Left kidney (tissue), 2 donors: Measurements from ENCODE around the gene ITSN1. TPM values are rescaled to one million over a fixed set of nuclear protein-coding genes. Genes with fewer than 3 reads are reported as not detected.

Experiments
- DNase-seq: peaks from one replicate; pipeline ENCODE4 v3.0.0-alpha.2; 2013
- polyA plus RNA-seq: library from polyadenylated mRNA; unstranded; fragments of 120-200 nt; gene quantifications from one replicate; pipeline ENCODE4 v1.2.1, GENCODE V29; 2013; ENCODE audit not compliant: insufficient read length

Gene ITSN1
- polyA plus RNA-seq, 1 donor: 56.2 TPM

GRCh38 chr21:33813832-33814365 is 171.6 kb downstream of the ITSN1 start:
- no peak for DNase-seq

- DNase-seq: no peak
These were observed 172.9 kb downstream of the ITSN1 start for GRCh38 chr21:33815143-33815707.

- no peak for DNase-seq
These were observed 173.9 kb downstream of the ITSN1 start for GRCh38 chr21:33816174-33816573.

DNA sequence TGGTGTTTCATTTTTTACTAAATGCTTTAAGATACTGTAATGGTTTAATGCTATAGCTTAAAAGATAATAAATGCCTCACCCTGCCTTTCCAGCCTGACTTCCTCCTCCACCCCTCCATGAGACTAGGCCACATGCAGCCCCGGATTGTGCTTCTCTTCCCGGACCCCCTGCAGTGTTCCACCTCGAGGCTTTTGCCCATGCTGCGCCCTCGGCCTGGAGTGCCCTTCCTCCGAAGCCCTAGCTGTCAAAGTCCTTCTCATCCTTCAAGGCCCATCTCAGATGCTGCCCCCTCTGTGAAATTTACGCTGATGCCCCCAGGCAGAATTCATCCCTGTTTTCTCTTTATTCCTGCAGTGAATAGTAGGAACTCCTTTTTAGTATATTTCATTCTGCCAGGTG is 174.8 kb downstream of the ITSN1 start:
- DNase-seq: no peak

DNA sequence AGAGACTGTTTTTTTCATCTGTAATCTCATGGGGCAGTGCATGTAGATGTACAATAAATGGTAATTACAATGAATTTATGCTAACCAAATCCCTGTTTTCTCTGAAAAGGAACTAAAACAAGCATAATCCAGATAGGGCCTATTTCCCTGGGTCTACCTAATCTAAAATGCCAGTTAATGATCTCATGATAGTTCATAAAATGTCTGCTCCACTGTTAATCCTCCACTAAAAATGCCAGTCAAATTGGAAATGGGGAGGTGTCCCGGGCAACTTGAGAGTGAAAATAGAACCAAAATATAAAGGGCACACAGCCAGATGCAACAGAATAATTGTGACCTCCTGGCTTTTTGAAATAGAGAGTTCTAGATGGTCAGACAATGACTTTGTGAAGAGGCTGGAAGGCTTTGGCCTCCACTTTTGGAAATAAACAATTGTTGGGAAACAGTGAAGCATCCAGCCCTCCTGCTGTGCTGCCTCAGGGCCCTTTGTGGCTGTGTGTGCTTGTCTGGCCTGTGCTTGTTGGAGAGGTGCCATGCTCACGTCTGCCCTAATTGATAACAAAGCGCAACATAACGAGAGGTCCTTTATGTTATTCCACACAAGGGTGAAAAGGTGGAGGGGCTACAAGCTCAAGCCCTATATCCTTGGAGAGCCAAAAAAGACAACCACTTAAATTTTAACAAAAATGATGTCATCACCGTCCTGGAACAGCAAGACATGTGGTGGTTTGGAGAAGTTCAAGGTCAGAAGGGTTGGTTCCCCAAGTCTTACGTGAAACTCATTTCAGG is 175.6 kb downstream of the ITSN1 start:
- DNase-seq: no peak

DNA sequence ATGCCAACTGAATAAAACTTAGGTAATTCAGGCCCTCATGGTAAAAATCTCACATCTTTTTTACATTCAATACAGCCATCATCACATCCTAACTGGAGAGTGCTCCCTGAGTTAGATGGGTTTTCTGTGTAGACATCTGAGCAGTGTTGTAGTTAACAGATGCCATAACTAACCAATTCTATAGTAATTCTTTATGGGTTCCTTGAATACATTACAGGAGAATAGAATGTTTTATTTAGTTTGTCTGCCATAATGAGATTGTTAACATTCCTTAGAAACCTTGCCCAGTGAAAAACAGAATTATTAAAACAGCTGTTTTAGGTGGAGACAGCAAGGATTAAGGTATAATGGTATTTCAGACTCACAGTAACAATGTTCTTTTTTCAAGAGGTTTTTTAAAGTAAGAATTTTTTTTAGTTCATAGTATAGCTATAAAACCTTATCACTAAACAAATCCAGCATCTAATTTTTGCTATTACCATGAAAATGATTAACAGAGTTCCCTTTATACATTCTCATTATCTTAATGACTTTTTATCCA is 178.0 kb downstream of the ITSN1 start:
- no peak for DNase-seq

DNA sequence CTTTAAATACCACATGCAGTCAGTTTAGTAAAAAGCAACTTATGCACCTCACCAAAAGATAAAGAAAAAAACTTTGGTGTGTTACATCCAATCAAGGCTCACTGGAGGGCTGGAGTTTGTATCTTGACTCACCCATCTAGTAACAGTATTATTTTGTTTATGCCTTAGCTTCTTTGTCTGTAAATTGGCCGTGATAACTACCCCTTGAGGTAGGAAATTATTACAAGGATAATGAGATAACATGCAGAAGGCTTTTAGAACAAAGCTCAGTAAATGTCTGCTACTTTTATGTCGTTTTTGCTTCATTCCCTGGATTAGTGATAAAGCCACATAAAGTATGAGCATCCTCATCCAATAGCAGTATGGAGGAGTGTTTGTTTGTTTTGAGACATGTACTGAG is 178.5 kb downstream of the ITSN1 start:
- no peak for DNase-seq

GRCh38 chr21:33821503-33822322 is 179.4 kb downstream of the ITSN1 start:
- DNase-seq: no peak

- no peak for DNase-seq
These were observed 182.0 kb downstream of the ITSN1 start for GRCh38 chr21:33824156-33824941.

DNA sequence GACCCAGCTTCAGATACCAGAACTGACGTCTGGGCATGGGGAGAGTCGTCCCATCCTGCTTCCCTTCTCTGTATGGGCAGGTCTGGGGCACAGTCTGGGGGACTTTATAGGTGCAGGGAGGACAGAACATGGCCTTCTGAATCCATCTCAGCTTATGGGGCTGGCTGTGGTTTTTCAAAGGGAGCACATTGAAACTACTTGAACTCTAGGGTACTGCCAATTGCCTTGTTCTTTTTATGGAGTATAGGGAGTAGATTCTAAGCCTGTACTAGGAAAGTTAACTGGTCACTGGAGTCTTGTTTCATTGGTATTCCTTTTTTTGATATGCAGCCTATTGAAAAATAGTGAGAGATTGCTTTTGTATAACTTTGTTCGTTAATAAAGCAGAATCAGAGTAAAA is 183.1 kb downstream of the ITSN1 start:
- DNase-seq: no peak

DNA sequence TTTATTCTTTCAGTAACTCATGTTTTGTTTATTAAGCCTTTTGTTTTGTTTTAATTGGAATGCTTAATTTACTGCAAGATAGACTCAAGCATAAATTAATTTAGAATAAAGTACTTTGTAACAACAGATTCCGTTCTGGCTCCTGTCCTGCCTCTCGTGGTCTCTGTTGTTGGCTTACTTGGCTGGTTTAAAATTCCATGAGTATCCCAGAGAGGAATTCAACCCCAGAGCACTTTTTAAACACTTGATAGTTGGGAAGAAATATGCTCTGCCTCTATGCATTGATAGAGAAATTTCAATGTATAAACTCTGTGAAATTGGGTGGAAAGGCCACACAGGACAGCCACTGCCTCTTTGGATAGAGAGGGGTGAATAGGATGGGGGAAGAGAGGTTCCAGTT is 183.6 kb downstream of the ITSN1 start:
- DNase-seq: no peak

DNA sequence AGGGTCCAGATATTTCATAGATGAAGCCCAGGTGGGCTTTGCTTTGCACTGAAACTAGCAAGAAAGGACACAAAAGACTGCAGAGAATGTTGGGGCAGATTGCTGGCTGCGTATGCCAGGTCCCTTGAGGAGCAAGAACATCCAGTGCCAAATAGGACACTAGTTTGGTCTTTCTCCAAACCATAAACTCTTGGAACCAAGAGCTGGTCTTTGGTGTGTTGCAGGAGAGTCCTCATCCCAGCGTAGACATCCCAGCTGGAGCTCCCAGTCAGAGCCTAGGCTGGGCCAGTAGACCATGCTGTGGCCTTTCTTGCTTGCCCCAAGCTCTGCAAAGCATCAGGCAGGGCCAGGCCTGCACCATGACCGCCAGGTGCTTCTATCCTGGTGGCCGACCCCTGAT is 185.8 kb downstream of the ITSN1 start:
- no peak for DNase-seq

DNA sequence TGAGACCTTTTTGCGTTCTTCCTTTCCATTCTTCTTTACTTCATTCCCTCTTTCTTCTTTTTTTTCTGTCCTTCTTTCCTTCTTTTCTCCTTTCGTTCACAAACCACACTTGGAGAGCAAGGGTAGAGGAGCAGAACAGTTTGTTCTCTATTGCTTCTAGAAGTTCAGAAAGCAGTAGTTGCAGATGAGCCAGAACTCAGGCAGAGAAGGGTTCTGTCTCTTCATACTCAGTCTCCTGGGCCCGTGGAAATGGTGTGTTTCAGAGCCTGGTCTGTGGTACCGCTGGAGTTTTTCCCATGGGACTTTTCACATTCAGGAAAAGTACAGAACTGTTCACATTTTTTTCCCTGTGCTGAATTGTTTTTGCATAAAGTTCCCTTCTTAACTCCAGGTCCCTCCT is 186.3 kb downstream of the ITSN1 start:
- DNase-seq: no peak

DNA sequence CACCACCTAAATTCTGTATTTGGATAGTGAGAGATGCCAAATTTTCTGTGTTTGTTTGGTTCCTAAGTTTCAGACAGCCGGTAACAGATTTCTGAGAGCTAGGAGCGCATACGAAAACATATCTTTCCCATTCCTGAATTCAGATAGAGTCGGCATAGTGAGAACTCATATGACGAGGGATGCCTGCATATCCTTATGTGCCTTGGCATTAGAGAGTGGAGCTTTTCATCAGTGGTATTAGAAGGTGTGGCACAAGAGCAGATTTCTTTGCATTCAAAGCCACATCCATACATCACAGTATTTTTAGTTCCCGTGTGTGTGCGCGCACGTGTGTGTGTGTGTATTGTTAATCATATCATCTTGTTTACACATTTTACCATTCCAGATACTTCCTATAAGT is 187.5 kb downstream of the ITSN1 start:
- DNase-seq: no peak

GRCh38 chr21:33831962-33832659 is 189.8 kb downstream of the ITSN1 start:
- DNase-seq: no peak

- no peak for DNase-seq
These were observed 192.7 kb downstream of the ITSN1 start for GRCh38 chr21:33834801-33835500.

DNA sequence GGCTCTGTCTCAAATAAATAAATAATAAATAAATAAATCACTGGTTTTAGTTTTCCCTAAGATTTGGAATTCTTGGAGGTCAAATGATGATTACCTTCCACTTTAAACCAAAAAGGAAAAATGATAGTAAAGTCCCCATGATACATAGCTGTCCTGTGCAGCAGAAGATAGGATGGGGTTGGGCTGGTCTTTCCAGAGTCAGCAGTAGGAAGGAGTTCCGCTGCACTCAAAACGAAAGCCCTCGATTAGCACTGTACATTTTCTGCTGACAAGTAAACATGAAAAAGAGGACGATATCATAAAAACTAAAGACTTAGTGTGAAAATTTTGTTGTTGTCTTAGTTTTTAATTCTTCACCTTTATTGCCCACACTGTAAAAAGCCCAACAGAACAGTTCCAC is 193.6 kb downstream of the ITSN1 start:
- DNase-seq: no peak

GRCh38 chr21:33836408-33836807 is 194.1 kb downstream of the ITSN1 start:
- DNase-seq: no peak

DNA sequence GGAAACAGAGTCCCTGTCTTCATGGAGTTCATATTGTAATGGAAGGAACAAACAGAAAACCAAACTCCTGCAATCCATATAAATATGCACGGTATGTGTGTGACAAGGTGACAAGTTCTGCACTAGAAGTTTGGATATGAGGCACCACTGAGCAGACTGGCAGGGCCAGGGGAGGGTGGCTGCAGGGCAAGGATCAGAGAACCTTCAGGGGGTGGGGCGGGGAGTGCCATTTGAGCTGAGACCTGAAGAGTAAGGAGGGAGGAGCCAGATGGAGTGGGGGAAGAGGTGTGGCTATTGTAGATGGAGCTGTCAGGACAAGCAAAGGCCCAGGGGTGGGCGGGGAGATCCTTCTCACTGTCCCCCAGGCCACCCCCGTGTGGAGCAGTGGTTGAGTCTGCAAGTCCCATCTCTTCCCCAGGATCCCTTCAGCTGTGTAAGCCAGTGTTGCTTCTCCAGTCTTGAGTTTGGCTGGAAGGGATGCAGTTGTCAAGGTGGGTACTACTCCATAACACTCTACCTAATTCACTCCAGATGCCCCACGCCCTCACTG is 196.9 kb downstream of the ITSN1 start:
- no peak for DNase-seq

GRCh38 chr21:33839806-33840205 is 197.5 kb downstream of the ITSN1 start:
- DNase-seq: no peak
